GM21528 (cell line): Measurements from ENCODE around the gene HLF.

Source experiments
- ATAC-seq: cut with Tn5 transposase; IDR thresholded peaks from one replicate; pipeline ENCODE4 v1.9.1; 2021; ENCODE audit warnings: mild to moderate bottlenecking, moderate library complexity; ENCODE audit not compliant: unreplicated experiment, low FRiP score

HLF gene

GRCh38 chr17:55249861-55250260 lies 14.9 kb upstream of the HLF start:
- no peak for ATAC-seq

DNA sequence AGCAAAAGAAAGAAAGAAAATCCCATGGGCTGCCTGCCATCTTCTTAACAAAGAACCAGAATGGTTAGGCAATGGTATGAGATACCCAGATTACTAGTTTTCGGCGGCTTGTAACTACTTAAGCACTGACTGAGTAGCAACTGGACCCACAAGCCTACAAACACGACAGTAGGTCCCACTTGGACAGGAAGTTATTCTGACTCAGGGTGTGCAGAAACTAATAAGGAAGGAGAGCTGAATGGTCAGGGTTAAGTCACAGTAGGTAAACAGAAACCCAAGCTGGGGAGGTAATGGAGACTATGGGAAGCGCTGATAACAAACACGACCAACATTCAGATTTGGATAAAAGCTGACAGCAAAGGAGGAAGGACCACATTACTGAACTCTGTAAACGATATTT lies 10.4 kb upstream of the HLF start:
- ATAC-seq: no peak

DNA sequence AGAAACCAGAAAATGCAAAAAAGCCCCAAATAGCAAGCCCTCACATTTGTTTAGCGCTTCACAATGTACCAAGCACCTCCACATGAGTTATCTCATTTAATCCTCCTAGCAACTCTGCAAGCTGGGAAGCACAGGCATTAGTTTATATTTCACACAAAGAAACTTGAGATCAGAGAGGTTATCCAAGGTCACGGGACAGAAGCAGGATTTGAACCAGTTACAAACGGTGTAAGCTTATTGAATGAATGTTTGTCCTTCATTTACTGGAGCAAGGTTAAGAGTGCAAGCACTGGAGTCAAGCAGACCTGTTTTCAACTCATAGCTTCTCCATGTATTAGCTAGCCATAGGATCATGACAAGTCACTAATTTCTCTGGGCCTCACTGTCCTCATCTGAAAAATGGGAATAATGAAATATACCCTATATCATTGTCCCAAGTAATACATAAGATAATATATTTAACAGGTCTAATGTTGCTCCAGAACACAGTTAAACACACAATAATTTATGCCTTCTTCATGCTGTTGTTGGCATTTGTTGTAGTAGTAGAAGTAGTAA lies 6.1 kb upstream of the HLF start:
- ATAC-seq: no peak

GRCh38 chr17:55259684-55260111 lies 5.1 kb upstream of the HLF start:
- no peak for ATAC-seq

DNA sequence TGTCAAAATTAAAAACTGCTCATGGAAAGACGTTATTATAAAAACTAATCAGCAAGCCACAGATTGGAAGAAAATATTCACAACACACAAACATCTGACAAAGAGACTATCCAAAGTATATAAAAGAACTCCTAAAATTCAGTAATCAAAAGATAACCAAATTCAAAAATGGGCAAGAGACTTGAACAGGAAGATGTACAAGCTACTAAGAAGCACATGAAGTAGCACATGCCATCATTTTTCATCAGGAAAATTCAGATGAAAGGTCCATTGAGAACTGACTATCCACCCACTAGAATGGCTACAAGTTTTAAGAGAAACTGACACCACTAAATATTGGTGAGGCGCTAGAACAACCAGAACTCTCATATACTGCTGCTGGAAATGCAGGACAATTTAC lies 3.4 kb upstream of the HLF start:
- no peak for ATAC-seq

DNA sequence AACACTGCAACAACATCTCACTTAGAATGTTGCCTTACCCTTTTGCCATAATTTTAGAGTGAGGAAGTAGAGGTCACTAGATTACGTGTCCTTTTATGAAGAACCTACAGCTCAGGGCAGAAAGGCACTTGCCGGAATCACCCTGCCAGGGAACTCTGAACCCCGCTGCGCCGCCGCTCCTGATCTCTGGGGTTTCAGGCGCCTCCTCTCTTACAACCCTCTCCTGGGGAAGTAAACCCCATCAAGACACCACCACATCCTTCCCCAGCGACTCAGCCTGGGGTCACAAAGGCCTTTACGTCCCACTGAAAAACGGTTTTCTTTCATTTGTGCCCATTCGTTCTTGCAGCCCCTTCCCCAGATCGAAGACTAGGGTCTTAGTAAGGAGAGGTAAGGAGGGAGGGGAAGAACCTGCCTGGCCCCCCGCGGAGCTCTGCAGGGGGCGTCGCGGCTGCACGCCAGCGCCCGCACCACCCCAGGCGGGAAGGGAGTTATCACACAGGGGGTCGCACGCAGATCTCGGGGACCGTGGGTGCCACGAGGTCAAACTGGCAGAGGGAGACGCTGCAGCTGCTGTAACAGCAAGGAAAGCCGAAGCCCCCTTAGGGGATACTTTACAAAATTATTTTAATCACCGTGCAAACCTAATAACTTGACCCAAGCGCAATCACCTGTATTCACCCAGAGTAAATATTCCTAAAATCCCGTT lies 1.0 kb upstream of the HLF start:
- no peak for ATAC-seq

- ATAC-seq: no peak
Measured at GRCh38 chr17:55264278-55264644, 499 bp upstream of the HLF start.

- no peak for ATAC-seq
Measured at GRCh38 chr17:55265311-55266021, 706 bp downstream of the HLF start.

GRCh38 chr17:55266051-55266957 lies 1.5 kb downstream of the HLF start:
- ATAC-seq: no peak

- no peak for ATAC-seq
Measured at GRCh38 chr17:55266958-55267688, 2.4 kb downstream of the HLF start.

DNA sequence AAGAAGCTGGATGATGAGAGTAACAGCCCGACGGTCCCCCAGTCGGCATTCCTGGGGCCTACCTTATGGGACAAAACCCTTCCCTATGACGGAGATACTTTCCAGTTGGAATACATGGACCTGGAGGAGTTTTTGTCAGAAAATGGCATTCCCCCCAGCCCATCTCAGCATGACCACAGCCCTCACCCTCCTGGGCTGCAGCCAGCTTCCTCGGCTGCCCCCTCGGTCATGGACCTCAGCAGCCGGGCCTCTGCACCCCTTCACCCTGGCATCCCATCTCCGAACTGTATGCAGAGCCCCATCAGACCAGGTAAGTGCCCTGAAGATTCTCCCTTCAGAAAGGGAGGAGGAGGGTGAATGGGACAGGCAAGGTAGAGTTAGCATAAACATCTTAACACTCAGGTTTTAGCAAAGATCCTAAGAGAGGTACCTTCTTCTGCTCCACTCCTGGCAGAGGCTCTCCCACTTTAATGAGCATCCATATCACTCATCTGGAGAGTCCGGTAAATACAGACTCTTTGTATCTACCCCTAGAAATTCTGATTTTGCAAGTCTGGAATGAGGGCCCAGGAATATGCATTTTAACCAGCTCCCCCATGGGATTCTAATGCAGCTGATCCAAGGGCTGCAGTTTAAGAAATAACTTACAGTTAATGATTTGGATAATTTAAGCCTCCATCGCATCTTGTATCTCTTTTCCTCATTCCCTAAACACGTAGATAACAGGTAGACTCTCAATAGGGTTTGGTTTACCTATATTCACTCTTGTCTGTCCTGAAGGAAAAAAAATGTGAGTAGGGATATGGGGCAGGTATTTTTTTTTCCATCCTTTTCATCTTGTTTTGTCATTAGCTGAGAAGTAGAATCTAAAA lies 3.3 kb downstream of the HLF start:
- ATAC-seq: no peak

DNA sequence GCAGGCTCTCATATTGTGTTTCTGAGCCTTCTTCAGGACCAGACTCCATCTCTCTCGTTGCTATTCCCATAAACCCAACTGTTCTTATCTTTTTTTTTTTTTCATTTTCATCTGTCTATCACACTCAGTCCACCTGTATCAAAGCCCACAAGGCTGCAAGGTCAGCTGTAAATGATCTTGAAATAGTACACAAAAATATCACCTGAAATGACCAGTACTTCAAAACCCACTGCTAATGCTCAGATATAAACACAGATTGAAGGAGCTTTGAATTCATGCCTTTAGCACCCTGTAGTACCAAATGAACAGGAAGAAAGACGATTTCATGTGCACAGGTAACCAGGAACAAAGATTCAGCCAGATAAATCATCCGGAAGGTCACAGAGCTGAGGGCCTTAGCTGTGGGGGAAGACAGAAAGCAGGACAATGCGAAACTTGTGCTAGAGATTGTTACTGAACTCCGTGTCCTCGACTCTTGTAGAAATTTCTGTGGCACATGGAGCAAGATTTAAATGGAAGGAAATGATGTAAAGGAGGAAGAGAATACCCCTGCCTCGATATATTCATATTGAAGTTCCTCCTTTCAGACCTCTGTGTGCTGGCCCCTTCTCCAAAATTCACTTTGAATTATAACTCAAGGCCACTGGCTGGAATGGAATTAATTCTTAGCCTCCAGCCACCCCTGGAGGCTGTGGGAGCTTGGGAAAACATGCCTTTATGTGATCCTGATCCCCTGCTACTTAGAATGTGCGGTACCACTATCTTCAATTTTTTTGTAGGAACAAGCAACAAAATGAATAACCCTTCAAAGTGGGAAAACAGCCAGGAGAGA lies 4.1 kb downstream of the HLF start:
- ATAC-seq: no peak

- ATAC-seq: no peak
Measured at GRCh38 chr17:55269894-55270293, 5.1 kb downstream of the HLF start.

DNA sequence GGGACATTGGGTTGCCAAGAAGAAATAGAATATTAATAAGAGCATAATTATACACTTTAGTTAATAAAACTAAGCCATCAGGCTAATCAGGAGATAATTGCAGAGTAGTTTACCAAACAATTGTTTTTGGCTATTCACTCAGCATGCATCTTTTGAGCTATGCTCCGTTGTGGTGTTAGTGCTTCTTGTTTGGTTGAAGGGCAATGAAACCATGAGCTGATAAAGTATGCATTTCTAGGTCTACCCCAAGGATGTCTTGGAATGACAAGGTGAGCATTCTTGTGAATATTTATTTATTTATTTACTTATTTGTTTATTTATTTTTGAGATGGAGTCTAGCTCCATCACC lies 6.4 kb downstream of the HLF start:
- no peak for ATAC-seq

GRCh38 chr17:55271958-55272710 lies 7.4 kb downstream of the HLF start:
- ATAC-seq: no peak

DNA sequence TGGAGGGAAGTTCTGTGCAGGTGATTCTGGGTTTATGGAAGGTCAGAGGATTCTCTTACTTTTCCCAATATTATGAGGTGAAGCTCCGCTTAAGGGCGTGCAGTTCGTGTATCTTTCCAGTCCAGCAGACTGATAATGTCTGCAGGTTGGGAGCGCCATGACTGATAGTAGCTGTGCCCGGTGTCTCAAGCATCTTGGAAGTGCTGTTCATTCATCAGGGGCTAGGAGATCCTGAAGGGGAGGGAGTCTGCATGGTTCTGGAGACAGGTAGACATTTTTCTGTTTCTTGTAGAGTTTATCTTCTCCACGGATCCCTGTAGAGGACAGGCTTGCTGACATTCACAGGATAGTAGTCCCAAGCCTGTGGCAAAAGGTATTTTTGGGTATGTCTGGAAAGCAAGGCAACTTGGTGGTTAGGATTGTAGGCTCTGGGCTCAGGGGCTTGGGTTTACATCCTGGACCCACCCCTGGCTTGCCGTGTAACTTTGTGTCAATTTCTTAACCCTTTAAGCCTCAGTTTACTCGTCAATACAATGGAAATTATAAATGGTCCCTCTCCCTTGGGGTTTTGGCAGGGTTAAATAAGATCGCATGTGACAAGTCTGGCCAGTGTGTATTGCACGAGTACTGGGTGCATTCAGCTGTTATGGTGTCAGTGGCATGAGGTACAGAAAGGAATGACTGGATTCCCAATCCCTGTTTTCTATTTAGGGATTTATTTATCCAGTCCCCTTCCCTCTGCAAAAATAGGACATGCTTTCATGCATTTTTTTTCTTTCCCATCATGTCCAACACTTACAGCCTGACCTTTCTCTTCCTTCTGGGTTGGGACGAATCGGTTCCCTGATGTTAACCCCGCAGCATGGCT lies 8.2 kb downstream of the HLF start:
- no peak for ATAC-seq
